Stimulated activated effector memory CD8-positive, alpha-beta T cell treated with anti-CD3 and anti-CD28 coated beads, Interleukin-12 subunit alpha, Interleukin-12 subunit beta, amount 100 ng/mL, for 72 hours (primary cell): ENCODE data around the gene BPIFB2.
"Not testable (repeated sequence)": the region's sequence is repeated elsewhere in the genome, so short reads cannot be mapped to it uniquely, and the experiment has no call there.

ENCODE experiments used
- ATAC-seq: fragments of 150-1000 bp; cut with Tn5 transposase; 2 replicates; pipeline ENCODE4 v1.10.0; 2021
- DNase-seq, 2 donors: peaks; one replicate each; pipeline ENCODE4 v3.0.0; 2021 to 2022; ENCODE audit warnings: low spot score in 2 of 2
- H3K27ac Mint-ChIP-seq: one replicate; pipeline ENCODE4 v1.8.0; 2022; ENCODE audit warnings: mild to moderate bottlenecking, mixed read lengths
- H3K36me3 Mint-ChIP-seq: one replicate; pipeline ENCODE4 v1.8.0; 2022; ENCODE audit warnings: mild to moderate bottlenecking, mixed read lengths
- H3K4me1 Mint-ChIP-seq: one replicate; pipeline ENCODE4 v1.8.0; 2022; ENCODE audit warnings: mixed read lengths
- H3K4me3 Mint-ChIP-seq: one replicate; pipeline ENCODE4 v1.8.0; 2022; ENCODE audit warnings: mild to moderate bottlenecking, mixed read lengths
- H3K9me3 Mint-ChIP-seq: one replicate; pipeline ENCODE4 v1.8.0; 2022; ENCODE audit warnings: mixed read lengths

The BPIFB2 gene

DNA sequence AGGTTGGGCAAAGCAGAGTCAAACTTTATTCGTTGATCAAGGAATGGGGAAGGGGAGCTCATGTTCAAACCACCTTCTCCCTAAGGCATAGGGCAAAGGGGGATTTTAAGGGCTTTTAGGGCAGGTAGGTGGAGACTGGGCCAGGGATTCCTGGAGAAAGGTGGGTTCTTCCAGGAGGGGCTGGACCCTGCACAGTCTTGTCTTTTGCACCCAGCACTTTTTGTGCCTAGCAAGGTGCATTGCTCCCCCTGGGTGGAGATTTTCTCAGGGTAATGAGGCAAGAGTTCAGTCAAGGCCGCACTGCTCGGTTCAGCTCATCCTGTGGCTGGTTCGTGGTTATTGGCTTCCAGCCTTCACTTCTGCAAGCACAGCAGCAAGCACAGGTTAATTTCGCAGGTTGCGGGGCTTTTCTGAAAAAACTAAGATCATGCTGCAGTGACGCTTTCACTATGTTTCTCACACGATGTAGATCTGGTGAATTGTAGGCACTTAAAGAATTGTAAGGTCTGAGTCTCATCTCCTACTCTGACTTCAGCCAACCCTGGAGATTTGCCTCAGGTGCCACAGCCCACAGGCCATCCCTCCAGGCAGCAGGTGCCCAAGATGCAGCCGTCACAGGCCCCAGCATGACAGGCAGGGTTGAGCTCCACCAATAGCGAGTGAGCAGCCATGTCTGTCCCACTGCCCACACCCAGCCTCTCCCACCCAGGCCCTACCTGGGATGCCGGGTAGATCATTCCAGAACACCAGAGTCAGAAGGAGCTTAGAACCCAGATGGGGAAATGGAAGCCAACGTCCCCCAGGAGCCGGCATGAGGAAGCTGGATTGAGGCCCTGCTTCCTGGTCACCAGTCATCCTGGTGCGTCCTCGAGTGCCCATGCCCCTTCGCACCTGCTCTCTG lies 40.4 kb upstream of the BPIFB2 start:
- ATAC-seq (peak; percentile 59), DNase-seq (peak; percentile 16 to 73)
- no peak overlapping the region for H3K27ac Mint-ChIP-seq
- peak overlapping the region; percentile 53 for H3K4me3 Mint-ChIP-seq
- peaks cover 8% of the 10 kb centered on the region for H3K36me3 Mint-ChIP-seq
- no peaks in the 10 kb centered on the region for H3K9me3 Mint-ChIP-seq
- H3K4me1 Mint-ChIP-seq = peaks cover 69% of the 10 kb centered on the region

DNA sequence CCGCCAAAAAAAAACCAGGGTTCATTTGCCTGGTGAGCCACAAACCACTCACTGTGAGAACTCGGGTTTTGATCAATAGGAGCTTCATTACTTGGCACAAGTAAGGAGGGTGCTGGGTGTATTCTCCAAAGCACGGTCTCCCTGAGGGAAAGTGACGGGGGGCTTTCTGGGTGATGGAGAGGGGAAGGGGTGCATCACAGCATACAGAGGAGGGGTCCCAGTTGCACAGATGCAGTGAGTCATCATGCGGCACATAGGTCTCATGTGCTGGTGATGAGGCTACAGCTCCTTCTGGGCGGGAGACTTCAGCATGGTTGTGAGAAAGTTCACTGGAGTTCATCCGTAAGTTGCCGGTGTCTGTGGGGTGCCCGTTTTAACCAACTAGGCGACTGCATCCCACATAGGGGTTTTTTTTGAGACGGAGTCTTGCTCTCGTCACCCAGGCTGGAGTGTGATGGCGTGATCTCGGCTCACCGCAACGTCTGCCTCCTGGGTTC lies 39.5 kb upstream of the BPIFB2 start:
- Mint-ChIP-seq H3K36me3 (peaks cover 13% of the 10 kb centered on the region), H3K4me1 (peaks cover 65% of the 10 kb centered on the region), H3K4me3 (peak overlapping the region; percentile 53), H3K9me3 (no peaks in the 10 kb centered on the region), H3K27ac (no peak overlapping the region)
- ATAC-seq = peak; percentile 52
- DNase-seq = peak; percentile 15 to 61

DNA sequence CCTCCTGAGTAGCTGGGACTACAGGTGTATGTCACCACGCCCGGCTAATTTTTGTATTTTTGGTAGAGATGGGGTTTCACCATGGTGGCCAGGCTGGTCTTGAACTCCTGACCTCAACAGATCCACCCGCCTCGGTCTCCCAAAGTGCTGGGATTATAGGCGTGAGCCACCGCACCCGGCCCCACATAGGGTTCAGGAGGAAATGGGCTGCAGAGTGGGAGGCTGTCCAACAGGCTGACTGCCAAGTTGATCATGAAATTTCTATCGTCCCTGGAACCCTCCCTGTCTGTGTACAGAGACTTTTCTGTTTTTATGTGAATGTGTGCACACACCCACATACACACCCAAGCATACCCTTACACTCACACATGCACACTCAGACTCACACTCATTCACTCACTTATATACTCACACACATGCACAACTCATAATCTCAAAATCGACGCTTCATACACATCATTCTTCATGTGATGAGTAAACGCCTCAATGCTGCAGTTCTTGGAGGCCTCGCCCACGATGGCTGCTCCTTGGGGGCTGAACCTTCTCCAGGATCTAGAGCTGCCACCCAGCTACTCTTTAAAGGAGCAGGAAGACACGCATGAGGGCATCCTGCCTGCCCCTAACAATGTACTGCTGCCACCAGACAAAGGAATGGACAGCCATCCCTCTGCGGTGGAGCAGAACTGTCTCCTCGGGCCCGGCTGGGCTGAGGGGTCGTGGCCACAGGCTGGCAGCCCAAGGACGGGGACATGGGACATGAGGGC lies 38.8 kb upstream of the BPIFB2 start:
- Mint-ChIP-seq H3K36me3 (peaks cover 13% of the 10 kb centered on the region), H3K27ac (no peak overlapping the region), H3K4me3 (peak overlapping the region; percentile 53), H3K9me3 (no peaks in the 10 kb centered on the region), H3K4me1 (peaks cover 59% of the 10 kb centered on the region)
- DNase-seq (peak; percentile 2 to 51), ATAC-seq (peak; percentile 56)

DNA sequence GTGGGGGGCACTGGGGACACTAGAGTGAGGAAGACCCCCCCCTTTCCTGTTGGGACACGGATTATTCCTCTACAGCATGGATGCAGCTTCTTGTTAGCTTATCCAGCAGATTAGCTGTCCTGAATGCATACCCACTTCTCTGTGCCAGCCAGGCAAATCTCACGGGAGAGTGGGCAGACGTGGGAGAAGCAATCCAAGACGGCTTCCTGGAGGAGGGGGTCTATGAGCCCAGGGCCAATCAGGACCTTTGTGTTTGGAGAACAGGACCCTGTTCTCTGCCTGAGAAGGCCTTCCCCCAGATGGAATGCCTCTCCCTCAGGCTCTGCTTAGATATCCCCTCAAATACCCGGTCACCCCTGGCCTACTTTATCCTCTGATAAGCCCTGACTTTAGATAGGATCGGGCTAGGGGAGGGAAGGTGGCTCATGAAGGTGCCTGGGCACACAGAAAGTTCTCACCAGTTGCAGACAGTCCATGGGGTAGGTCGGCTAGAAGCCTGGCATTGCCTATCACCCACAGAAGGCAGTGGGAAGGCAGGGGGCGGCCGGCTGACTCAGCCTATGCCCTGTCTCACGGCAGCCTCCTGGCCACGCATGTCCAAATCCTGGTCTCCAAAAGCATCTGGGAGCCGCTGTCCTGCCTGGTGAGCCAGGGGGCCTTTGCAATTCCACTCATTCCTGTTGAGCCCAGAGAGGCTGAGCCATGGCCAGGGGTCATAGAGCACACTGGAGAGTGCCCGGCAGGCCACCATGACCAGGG lies 38.0 kb upstream of the BPIFB2 start:
- H3K4me3 Mint-ChIP-seq = peak overlapping the region; percentile 53
- ATAC-seq (no peak), DNase-seq (peak; percentile 1 to 47)
- peaks cover 62% of the 10 kb centered on the region for H3K4me1 Mint-ChIP-seq
- H3K36me3 Mint-ChIP-seq = peaks cover 13% of the 10 kb centered on the region
- no peaks in the 10 kb centered on the region for H3K9me3 Mint-ChIP-seq
- no peak overlapping the region for H3K27ac Mint-ChIP-seq

DNA sequence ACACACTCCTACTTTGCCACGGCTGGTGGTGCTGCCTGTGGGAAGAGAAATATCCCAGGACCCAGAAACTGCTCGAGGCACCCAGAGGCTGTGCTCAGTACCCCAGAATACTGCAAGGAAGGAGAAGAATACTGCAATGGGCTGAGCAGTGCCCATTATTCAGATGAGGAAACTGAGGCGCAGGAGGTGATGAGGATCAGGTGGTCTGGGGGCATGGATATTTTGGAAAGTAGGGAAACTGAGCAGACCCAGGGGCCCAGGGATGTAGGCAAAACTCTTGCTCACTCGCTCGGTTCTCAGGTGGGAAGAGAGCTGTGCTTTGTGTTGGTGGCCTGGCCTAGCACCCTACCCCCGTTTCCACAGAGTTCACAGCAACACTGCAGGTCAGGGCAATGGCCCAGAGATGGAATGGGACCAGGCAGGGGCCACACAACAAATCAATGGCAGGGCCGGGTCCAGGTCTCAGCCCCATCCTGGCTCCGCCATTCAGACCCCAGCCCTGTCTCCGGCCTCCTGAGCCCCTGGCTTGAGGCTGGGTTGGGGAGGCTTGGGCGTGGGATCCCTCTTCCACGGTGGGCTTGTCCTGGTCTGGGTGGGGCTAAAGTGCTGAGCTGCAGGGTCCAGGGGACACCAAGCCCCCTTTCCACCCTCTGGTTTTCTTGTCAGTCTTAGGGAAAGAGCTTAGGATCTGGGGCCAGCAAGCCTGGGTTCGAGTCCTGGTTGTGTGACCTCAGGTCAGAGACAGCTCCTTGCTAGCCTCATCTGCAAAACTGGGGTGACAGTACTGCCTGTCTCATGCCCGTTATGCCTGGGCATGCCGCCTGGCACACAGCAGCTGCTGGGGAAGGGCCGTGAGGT lies 37.2 kb upstream of the BPIFB2 start:
- Mint-ChIP-seq H3K4me1 (peaks cover 65% of the 10 kb centered on the region), H3K9me3 (no peaks in the 10 kb centered on the region), H3K4me3 (peak overlapping the region; percentile 34), H3K36me3 (peaks cover 13% of the 10 kb centered on the region), H3K27ac (no peak overlapping the region)
- DNase-seq (peak; percentile 1 to 34), ATAC-seq (no peak)

DNA sequence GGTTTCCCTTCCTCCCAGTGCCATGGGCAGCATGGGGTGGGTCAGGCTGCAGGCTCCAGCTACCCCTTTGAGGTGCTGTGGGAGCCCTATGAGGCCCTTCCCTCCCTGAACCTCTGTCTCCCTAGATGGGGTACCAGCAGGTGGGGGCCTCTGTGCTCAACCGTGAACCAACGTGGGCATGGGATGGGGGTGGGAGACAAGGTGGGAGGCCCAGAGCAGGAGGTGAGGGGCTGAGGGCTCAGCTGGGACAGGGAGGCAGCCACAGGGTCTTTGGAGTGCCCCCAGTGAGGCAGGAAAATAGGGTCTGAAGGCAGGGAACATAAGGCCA lies 36.6 kb upstream of the BPIFB2 start:
- Mint-ChIP-seq H3K4me3 (no peak overlapping the region), H3K4me1 (peaks cover 59% of the 10 kb centered on the region)

DNA sequence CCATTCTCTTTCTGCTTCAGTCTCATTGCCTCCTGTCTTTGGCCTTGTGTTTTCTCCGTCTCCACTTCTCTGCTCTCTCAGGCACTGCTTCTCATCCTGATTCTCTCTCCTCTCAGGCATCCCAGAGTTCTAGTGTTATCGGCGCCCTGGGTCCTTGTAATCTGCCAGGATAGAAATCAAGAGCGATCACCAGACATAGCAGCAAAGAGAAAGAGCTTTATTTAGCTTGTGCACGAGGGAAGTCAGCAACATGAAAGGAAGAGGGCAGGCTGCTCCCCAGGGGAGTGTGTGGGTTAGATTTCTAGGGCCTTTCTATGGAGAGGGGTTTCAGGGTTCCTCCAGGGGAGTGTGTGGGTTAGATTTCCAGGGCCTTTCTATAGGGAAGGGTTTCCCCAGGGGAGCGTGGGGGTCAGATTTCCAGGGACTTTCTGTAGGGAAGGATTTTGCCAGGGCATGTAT lies 35.8 kb upstream of the BPIFB2 start:
- no peak overlapping the region for H3K4me3 Mint-ChIP-seq
- peaks cover 58% of the 10 kb centered on the region for H3K4me1 Mint-ChIP-seq
- peaks cover 5% of the 10 kb centered on the region for H3K9me3 Mint-ChIP-seq
- peak; percentile 9 for ATAC-seq
- peaks cover 13% of the 10 kb centered on the region for H3K36me3 Mint-ChIP-seq
- no peak overlapping the region for H3K27ac Mint-ChIP-seq
- peak; percentile 10 to 67 for DNase-seq

More for the DNA sequence above, 36.6 kb upstream of the BPIFB2 start:
- H3K9me3 Mint-ChIP-seq = no peaks in the 10 kb centered on the region
- ATAC-seq = no peak
- peaks cover 13% of the 10 kb centered on the region for H3K36me3 Mint-ChIP-seq
- DNase-seq = peak; percentile 1 to 51
- no peak overlapping the region for H3K27ac Mint-ChIP-seq

DNA sequence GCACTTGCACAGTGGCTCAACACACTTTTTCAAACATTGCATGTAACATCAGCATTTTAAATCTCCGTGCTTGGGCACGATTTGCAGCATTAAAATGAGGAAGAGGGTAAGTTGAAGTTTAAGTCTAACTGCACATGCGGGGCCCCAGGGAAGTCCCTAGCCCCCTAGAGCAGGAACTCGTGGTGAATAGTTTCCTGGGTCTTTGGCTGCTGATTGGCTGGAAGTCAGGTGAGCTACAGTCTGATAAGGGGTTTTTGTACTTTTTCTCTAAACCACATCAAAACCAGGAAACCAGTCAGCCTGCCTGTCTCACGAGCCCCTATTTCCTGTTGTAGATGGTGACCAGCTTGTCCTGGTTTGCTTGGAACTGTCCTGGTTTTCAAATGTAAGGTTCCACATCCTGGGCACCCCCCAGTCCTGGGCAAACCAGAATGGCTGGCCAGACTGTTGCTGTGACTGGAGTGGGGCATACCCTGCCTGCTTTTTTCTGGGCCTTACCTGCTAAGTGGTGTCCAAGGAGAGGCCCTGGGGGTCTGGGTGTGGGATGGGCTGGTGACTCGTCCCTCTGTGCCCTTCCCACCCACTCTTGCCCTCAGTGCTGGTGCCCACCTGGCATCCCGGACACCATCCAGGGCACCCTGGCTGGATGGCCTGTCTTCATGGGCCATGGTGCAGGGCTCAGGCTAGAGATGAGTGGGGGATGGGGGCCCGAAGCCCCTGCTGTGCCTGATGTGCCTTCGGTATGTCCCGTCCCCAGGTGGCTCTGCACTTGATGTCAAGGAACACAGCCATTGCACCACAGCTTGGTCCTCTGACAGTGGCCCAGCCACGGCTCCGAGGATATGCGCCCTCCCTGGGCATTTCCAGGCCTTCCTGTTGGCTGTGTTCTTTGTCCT lies 35.1 kb upstream of the BPIFB2 start:
- peaks cover 56% of the 10 kb centered on the region for H3K4me1 Mint-ChIP-seq
- peaks cover 6% of the 10 kb centered on the region for H3K9me3 Mint-ChIP-seq
- ATAC-seq (peak; percentile 80), DNase-seq (peak; percentile 33 to 84)
- no peak overlapping the region for H3K27ac Mint-ChIP-seq
- H3K36me3 Mint-ChIP-seq = peaks cover 13% of the 10 kb centered on the region
- no peak overlapping the region for H3K4me3 Mint-ChIP-seq

DNA sequence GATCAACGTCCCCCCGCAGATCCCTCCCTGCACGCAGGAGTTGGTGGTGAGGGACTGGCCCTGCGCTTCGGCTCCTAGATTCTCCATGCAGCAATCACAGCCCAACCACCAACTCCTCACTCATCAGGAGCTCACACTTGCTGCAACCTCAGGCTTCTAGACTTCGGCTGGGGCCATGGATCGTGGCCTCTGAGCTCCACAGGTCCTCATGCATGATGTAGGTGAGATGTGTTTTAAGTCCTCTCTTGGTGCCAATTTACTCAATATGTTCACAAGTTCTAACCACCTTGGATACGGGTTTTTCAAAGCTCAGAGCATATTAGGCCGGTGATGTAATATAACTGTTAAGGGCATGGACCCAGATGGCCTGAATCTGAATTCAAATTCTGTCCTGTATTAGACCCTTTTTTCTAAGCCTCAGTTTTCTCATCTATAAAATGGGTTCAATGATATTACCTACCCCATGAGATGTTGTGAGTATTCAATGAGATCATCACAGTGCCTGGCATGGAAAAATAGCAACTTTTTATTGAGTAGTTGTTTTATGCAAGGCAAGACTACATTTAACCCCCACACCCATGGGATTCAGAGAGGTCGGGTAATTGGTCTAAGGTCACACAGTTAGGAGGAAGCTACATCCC lies 34.3 kb upstream of the BPIFB2 start:
- DNase-seq (no peak), ATAC-seq (no peak)
- peaks cover 6% of the 10 kb centered on the region for H3K9me3 Mint-ChIP-seq
- peaks cover 7% of the 10 kb centered on the region for H3K36me3 Mint-ChIP-seq
- H3K4me1 Mint-ChIP-seq = peaks cover 49% of the 10 kb centered on the region
- H3K27ac Mint-ChIP-seq = no peak overlapping the region
- no peak overlapping the region for H3K4me3 Mint-ChIP-seq

DNA sequence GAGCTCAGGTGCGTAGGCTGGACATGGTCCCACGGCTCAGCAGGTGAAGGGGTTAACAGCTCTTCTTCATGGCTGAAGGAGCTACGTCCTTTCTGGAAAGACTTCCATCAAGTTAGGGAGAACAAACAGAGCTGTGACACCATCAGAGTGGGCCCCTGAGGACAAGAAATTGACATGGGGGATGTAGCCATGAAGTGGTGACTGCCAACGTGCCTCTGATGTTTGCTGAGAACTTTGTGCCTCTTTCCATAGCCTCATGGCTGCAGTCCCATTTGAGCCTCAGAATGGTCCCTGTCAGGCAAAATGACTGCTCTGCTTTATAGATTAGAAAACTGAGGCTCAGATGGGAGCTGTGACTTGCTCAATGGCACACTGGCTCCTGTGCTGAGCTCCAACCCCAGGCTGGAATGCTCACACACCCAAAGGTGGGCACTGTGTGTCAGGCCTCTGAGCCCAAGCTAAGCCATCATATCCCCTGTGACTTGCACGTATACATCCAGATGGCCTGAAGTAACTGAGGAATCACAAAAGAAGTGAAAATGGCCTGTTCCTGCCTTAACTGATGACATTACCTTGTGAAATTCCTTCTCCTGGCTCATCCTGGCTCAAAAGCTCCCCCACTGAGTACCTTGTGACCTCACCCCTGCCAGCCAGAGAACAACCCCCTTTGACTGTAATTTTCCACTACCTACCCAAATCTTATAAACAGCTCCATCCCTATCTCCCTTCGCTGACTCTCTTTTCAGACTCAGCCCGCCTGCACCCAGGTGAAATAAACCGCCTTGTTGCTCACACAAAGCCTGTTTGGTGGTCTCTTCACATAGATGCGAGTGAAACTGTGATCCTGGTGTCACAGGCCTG lies 33.1 kb upstream of the BPIFB2 start:
- ATAC-seq, DNase-seq, H3K9me3 Mint-ChIP-seq, H3K36me3 Mint-ChIP-seq, H3K4me3 Mint-ChIP-seq: not testable (repeated sequence)
- Mint-ChIP-seq H3K27ac (peak overlapping the region; percentile 60), H3K4me1 (peaks cover 38% of the 10 kb centered on the region)

DNA sequence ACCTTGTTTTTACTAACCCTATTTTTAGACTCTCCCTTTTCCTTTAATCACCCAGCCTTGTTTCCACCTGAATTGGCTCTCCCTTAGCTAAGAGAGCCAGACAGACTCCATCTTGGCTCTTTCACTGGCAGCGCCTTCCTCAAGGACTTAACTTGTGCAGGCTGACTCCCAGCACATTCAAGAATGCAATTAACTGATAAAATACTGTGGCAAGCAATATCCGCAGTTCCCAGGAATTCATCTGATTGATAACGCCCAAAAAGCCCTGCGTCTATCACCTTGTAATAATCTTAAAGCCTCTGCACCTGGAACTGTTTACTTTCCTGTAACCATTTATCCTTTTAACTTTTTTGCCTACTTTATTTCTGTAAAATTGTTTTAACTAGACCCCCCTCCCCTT lies 32.4 kb upstream of the BPIFB2 start:
- Mint-ChIP-seq H3K4me1 (peaks cover 31% of the 10 kb centered on the region), H3K27ac (peak overlapping the region; percentile 60)
- H3K9me3 Mint-ChIP-seq, ATAC-seq, H3K4me3 Mint-ChIP-seq, H3K36me3 Mint-ChIP-seq, DNase-seq: not testable (repeated sequence)
